ENCODE measurements around the gene GNAI3.

GRCh38 chr1:109628540-109629321 lies 80.3 kb downstream of the GNAI3 start:
- TF ChIP-seq ATF3 (IDR thresholded peaks at IDR 0.05; ENCODE audit: insufficient read depth, low read depth, low read length) (no peak), EZH2 (IDR thresholded peaks at IDR 0.05; ENCODE audit: low read depth, low read length, severe bottlenecking) (no peak), HDAC6 (IDR thresholded peaks at IDR 0.05; ENCODE audit: low read depth, low read length) (no peak), CHD2 (IDR thresholded peaks at IDR 0.05; ENCODE audit: low read length) (no peak), SIN3A (conservative IDR thresholded peaks at IDR 0.05 in 1 of 2, IDR thresholded peaks at IDR 0.05 in 1 of 2; ENCODE audit: low read depth in 1 of 2, low read length in 2 of 2) (no peak), RNF2 (IDR thresholded peaks at IDR 0.05; ENCODE audit: borderline replicate concordance, low read depth, low read length, missing control alignments, poor library complexity, severe bottlenecking) (no peak), SP1 (IDR thresholded peaks at IDR 0.05; ENCODE audit: low read depth, low read length) (no peak), EGR1 (IDR thresholded peaks at IDR 0.05; ENCODE audit: borderline replicate concordance, low read depth, low read length) (no peak), CTCF (IDR thresholded peaks at IDR 0.05; ENCODE audit: control extremely low read depth in 1 of 3, insufficient read depth in 1 of 3, low read depth in 1 of 3, low read length in 3 of 3) (no peak), PHF8 (conservative IDR thresholded peaks at IDR 0.05; ENCODE audit: low read depth, low read length) (no peak), RFX5 (IDR thresholded peaks at IDR 0.05; ENCODE audit: borderline replicate concordance, low read depth, low read length) (no peak), MAX (IDR thresholded peaks at IDR 0.05) (no peak), POLR2AphosphoS5 (IDR thresholded peaks at IDR 0.05; ENCODE audit: low read depth, low read length) (no peak)
- TF ChIP-seq, protein P1, sequence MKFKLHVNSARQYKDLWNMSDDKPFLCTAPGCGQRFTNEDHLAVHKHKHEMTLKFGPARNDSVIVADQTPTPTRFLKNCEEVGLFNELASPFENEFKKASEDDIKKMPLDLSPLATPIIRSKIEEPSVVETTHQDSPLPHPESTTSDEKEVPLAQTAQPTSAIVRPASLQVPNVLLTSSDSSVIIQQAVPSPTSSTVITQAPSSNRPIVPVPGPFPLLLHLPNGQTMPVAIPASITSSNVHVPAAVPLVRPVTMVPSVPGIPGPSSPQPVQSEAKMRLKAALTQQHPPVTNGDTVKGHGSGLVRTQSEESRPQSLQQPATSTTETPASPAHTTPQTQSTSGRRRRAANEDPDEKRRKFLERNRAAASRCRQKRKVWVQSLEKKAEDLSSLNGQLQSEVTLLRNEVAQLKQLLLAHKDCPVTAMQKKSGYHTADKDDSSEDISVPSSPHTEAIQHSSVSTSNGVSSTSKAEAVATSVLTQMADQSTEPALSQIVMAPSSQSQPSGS (IDR thresholded peaks at IDR 0.05; ENCODE audit: low read length): no peak

Measured in H1 (cell line).